DOHH2 (cell line): ENCODE results near the gene CDH26.

Source experiments
- H3F3A ChIP-seq: fragments of 200-600 bp; sonication (generic), shearing (Covaris generic); 2 replicates; pipeline ENCODE4 v1.6.0; 2016; ENCODE audit warnings: antibody characterized with exemption, mild to moderate bottlenecking; ENCODE audit not compliant: control insufficient read depth, insufficient read depth
- H3K27ac ChIP-seq: fragments of 200-600 bp; sonication (generic); 2 replicates; pipeline ENCODE4 v1.5.1; 2014; ENCODE audit warnings: low read depth, mild to moderate bottlenecking, low read length, moderate library complexity
- H3K27me3 ChIP-seq: fragments of 200-600 bp; sonication (generic); 2 replicates; pipeline ENCODE4 v1.6.1; 2014; ENCODE audit warnings: mild to moderate bottlenecking, low read length, mixed read lengths; ENCODE audit not compliant: control insufficient read depth
- H3K36me3 ChIP-seq: fragments of 200-600 bp; sonication (generic); 2 replicates; pipeline ENCODE4 v1.6.1; 2014; ENCODE audit warnings: mild to moderate bottlenecking, low read length, moderate library complexity, mixed read lengths; ENCODE audit not compliant: control insufficient read depth
- H3K4me1 ChIP-seq: fragments of 200-600 bp; sonication (generic); 2 replicates; pipeline ENCODE4 v1.6.1; 2014; ENCODE audit warnings: mild to moderate bottlenecking, low read length, mixed read lengths; ENCODE audit not compliant: control insufficient read depth
- H3K4me2 ChIP-seq: fragments of 200-600 bp; sonication (generic); 2 replicates; pipeline ENCODE4 v1.6.0; 2014; ENCODE audit warnings: mild to moderate bottlenecking, low read length, moderate library complexity
- H3K4me3 ChIP-seq: fragments of 200-600 bp; sonication (generic); 2 replicates; pipeline ENCODE4 v1.5.1; 2014; ENCODE audit warnings: mild to moderate bottlenecking, low read length, mixed read lengths
- H3K79me2 ChIP-seq: fragments of 200-600 bp; sonication (generic); 2 replicates; pipeline ENCODE4 v1.6.1; 2014; ENCODE audit warnings: mild to moderate bottlenecking, low read length, mixed read lengths; ENCODE audit not compliant: control insufficient read depth
- H3K9me2 ChIP-seq: fragments of 200-600 bp; sonication (generic); replicated peaks from 2 replicates; pipeline ENCODE4 v1.6.1; 2014; ENCODE audit warnings: mild to moderate bottlenecking, low read length, mixed read lengths; ENCODE audit not compliant: control insufficient read depth
- H3K9me3 ChIP-seq: fragments of 200-600 bp; sonication (generic); 2 replicates; pipeline ENCODE4 v1.6.1; 2014; ENCODE audit warnings: antibody characterized with exemption, low read length, mixed read lengths; ENCODE audit not compliant: control insufficient read depth, insufficient read depth
- H4K20me1 ChIP-seq: fragments of 200-600 bp; sonication (generic); 2 replicates; pipeline ENCODE4 v1.6.0; 2014; ENCODE audit warnings: low read depth, mild to moderate bottlenecking, antibody characterized with exemption, low read length, moderate library complexity; ENCODE audit not compliant: control insufficient read depth, insufficient read depth
- EZH2phosphoT487 ChIP-seq: fragments of 200-600 bp; sonication (generic); IDR thresholded peaks from 2 replicates; pipeline ENCODE4 v1.6.1; 2017; ENCODE audit warnings: borderline replicate concordance, mild to moderate bottlenecking, antibody characterized with exemption, low read length, moderate library complexity, mixed read lengths
- TF ChIP-seq, protein P1 (sequence below): fragments of 200-600 bp; sonication (generic); IDR thresholded peaks from one replicate; pipeline ENCODE4 v1.5.1; 2014; ENCODE audit warnings: antibody characterized with exemption, mild to moderate bottlenecking, low read depth, low read length; ENCODE audit not compliant: poor library complexity, severe bottlenecking

CDH26 gene

DNA sequence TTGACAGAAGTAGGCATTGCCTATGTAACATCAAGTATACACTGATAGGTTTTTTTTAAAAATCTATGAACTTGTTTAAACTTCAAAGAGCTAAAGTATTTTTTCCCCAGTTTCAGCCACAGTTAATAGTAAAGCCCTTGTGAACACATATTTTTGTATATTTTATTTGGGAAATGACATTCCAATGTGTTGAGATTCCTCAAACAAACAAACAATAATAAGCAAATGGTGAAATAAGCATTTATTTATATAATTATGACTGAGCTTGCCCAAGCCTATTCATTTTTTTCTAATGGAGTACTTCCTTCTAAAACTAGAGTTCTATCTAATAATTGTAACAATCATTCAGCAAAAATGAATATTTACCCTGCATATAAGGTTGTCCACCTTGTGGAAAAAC lies 37.3 kb upstream of the CDH26 start:
- Histone ChIP-seq H3K9me3 (no peaks in the 10 kb centered on the region), H3K4me2 (no peak overlapping the region), H3K27ac (no peak overlapping the region), H3K9me2 (no peaks in the 10 kb centered on the region), H3K4me1 (no peaks in the 10 kb centered on the region), H3F3A (no peaks in the 10 kb centered on the region), H4K20me1 (no peaks in the 10 kb centered on the region), H3K27me3 (peaks cover 35% of the 10 kb centered on the region), H3K36me3 (no peaks in the 10 kb centered on the region), H3K79me2 (no peaks in the 10 kb centered on the region), H3K4me3 (no peak overlapping the region)
- TF ChIP-seq EZH2phosphoT487, result no peak
- TF ChIP-seq, protein P1, sequence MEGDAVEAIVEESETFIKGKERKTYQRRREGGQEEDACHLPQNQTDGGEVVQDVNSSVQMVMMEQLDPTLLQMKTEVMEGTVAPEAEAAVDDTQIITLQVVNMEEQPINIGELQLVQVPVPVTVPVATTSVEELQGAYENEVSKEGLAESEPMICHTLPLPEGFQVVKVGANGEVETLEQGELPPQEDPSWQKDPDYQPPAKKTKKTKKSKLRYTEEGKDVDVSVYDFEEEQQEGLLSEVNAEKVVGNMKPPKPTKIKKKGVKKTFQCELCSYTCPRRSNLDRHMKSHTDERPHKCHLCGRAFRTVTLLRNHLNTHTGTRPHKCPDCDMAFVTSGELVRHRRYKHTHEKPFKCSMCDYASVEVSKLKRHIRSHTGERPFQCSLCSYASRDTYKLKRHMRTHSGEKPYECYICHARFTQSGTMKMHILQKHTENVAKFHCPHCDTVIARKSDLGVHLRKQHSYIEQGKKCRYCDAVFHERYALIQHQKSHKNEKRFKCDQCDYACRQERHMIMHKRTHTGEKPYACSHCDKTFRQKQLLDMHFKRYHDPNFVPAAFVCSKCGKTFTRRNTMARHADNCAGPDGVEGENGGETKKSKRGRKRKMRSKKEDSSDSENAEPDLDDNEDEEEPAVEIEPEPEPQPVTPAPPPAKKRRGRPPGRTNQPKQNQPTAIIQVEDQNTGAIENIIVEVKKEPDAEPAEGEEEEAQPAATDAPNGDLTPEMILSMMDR, result no peak

DNA sequence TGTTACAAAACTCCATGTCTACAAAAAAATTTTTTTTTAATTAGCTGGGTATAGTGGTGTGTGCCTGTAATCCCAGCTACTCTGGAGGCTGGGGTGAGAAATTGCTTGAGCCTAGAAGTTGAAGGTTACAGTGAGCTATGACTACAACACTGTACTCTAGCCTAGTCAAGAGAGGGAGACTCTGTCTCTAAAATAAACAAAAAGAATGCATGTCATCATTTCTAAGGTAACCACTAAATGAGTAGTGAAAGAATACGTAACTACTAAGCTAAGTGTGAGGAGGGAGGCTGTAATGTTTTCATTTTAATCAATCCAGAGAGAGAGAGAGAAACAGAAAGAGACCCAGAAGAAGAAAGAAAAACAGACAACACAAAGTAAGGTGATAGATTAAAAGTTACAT lies 34.7 kb upstream of the CDH26 start:
- Histone ChIP-seq H3K36me3 (no peaks in the 10 kb centered on the region), H3K4me1 (no peaks in the 10 kb centered on the region), H3K79me2 (no peaks in the 10 kb centered on the region), H3K9me3 (no peaks in the 10 kb centered on the region), H3K4me3 (no peak overlapping the region), H3F3A (no peaks in the 10 kb centered on the region), H4K20me1 (no peaks in the 10 kb centered on the region), H3K9me2 (no peaks in the 10 kb centered on the region), H3K27me3 (peaks cover 43% of the 10 kb centered on the region), H3K27ac (no peak overlapping the region), H3K4me2 (no peak overlapping the region)
- TF ChIP-seq, protein P1, result no peak
- no peak for TF ChIP-seq EZH2phosphoT487

- H3K4me2 ChIP-seq, result no peak overlapping the region
- H3K4me3 ChIP-seq, result no peak overlapping the region
- no peak overlapping the region for H3K27ac ChIP-seq
Measured at GRCh38 chr20:59925359-59925758, 32.9 kb upstream of the CDH26 start.

More at GRCh38 chr20:59925359-59925758, 32.9 kb upstream of the CDH26 start:
- TF ChIP-seq, protein P1, result no peak
- no peak for TF ChIP-seq EZH2phosphoT487
- H3K9me2 ChIP-seq, result no peaks in the 10 kb centered on the region
- H4K20me1 ChIP-seq, result no peaks in the 10 kb centered on the region
- no peaks in the 10 kb centered on the region for H3K4me1 ChIP-seq
- no peaks in the 10 kb centered on the region for H3K9me3 ChIP-seq
- no peaks in the 10 kb centered on the region for H3F3A ChIP-seq
- no peaks in the 10 kb centered on the region for H3K79me2 ChIP-seq
- peaks cover 47% of the 10 kb centered on the region for H3K27me3 ChIP-seq
- no peaks in the 10 kb centered on the region for H3K36me3 ChIP-seq
